Neuronal stem cell (in vitro differentiated cells): ENCODE data around the gene CCDC12.

Experiments
- DNase-seq: peaks from one replicate; pipeline ENCODE4 v3.0.0-alpha.2; 2013; ENCODE audit warnings: low spot score
- H2AFZ ChIP-seq: one replicate; pipeline ENCODE4 v1.6.1; 2013; ENCODE audit warnings: mild to moderate bottlenecking, low read length, inconsistent platforms
- H2AK5ac ChIP-seq: 2 replicates; pipeline ENCODE4 v1.6.1; 2013; ENCODE audit warnings: low read depth, mild to moderate bottlenecking, inconsistent platforms, low read length, moderate library complexity, mixed read lengths
- H2BK120ac ChIP-seq: 2 replicates; pipeline ENCODE4 v1.6.1; 2013; ENCODE audit warnings: low read depth, mild to moderate bottlenecking, inconsistent platforms, low read length, moderate library complexity, mixed read lengths
- H2BK12ac ChIP-seq: one replicate; pipeline ENCODE4 v1.6.1; 2013; ENCODE audit warnings: low read length, inconsistent platforms
- H2BK15ac ChIP-seq: 2 replicates; pipeline ENCODE4 v1.6.1; 2013; ENCODE audit warnings: mild to moderate bottlenecking, low read length, inconsistent platforms, mixed read lengths
- H2BK5ac ChIP-seq: one replicate; pipeline ENCODE4 v1.6.1; 2013; ENCODE audit warnings: inconsistent platforms, mild to moderate bottlenecking, low read length, moderate library complexity
- H3K14ac ChIP-seq: one replicate; pipeline ENCODE4 v1.6.1; 2013; ENCODE audit warnings: low read length, inconsistent platforms
- H3K18ac ChIP-seq: 2 replicates; pipeline ENCODE4 v1.6.1; 2013; ENCODE audit warnings: low read length, inconsistent platforms
- H3K23ac ChIP-seq: 2 replicates; pipeline ENCODE4 v1.6.1; 2013; ENCODE audit warnings: low read depth, mild to moderate bottlenecking, mixed read lengths, low read length, inconsistent platforms; ENCODE audit not compliant: poor library complexity
- H3K27ac ChIP-seq: replicated peaks from 3 replicates; pipeline ENCODE4 v1.5.1; 2013; ENCODE audit warnings: low read length, inconsistent platforms
- H3K27me3 ChIP-seq, 3 experiments: 2 replicates each; pipeline ENCODE4 v1.6.1; 2013; ENCODE audit warnings: low read length in 3 of 3, mild to moderate bottlenecking in 2 of 3, inconsistent platforms in 1 of 3, low read depth in 1 of 3, mixed read lengths in 1 of 3, moderate library complexity in 1 of 3; ENCODE audit not compliant: control insufficient read depth in 3 of 3, insufficient read depth in 3 of 3
- H3K36me3 ChIP-seq, 2 donors: replicated peaks in 1 of 2; 2 replicates each; pipeline ENCODE4 v1.6.1; 2013; ENCODE audit warnings: low read length in 2 of 2; ENCODE audit not compliant: control insufficient read depth in 2 of 2, insufficient read depth in 2 of 2
- H3K4ac ChIP-seq: 2 replicates; pipeline ENCODE4 v1.6.1; 2013; ENCODE audit warnings: inconsistent platforms, mild to moderate bottlenecking, low read length, moderate library complexity
- H3K4me1 ChIP-seq, 2 donors: 1 replicate in 1 of 2; 2 replicates in 1 of 2; pipeline ENCODE4 v1.6.1; 2013; ENCODE audit warnings: low read length in 2 of 2, low read depth in 1 of 2; ENCODE audit not compliant: control insufficient read depth in 2 of 2, insufficient read depth in 1 of 2
- H3K4me2 ChIP-seq: one replicate; pipeline ENCODE4 v1.6.1; 2013; ENCODE audit warnings: mild to moderate bottlenecking, low read length, inconsistent platforms; ENCODE audit not compliant: insufficient read depth, poor library complexity, severe bottlenecking
- H3K4me3 ChIP-seq, 2 donors: 2 replicates each; pipeline ENCODE4 v1.5.1; 2013; ENCODE audit warnings: low read length in 2 of 2, mild to moderate bottlenecking in 2 of 2, inconsistent platforms in 1 of 2, moderate library complexity in 1 of 2
- H3K79me1 ChIP-seq: one replicate; pipeline ENCODE4 v1.6.1; 2013; ENCODE audit warnings: low read depth, mild to moderate bottlenecking, inconsistent platforms, low read length, moderate library complexity
- H3K9ac ChIP-seq: one replicate; pipeline ENCODE4 v1.6.1; 2013; ENCODE audit warnings: mild to moderate bottlenecking, low read depth, low read length, inconsistent platforms; ENCODE audit not compliant: poor library complexity
- H3K9me3 ChIP-seq, 2 donors: replicated peaks in 1 of 2; 2 replicates each; pipeline versions ENCODE3 to v1.6.1; 2013; ENCODE audit warnings: low read length in 2 of 2, mild to moderate bottlenecking in 2 of 2, inconsistent platforms in 1 of 2, low read depth in 1 of 2, mixed read lengths in 1 of 2, moderate library complexity in 1 of 2; ENCODE audit not compliant: control insufficient read depth in 2 of 2, insufficient read depth in 1 of 2
- H4K8ac ChIP-seq: one replicate; pipeline ENCODE4 v1.6.1; 2013; ENCODE audit warnings: low read depth, mild to moderate bottlenecking, inconsistent platforms, low read length, moderate library complexity
- H4K91ac ChIP-seq: one replicate; pipeline ENCODE4 v1.6.1; 2013; ENCODE audit warnings: low read length, low read depth, mild to moderate bottlenecking, inconsistent platforms; ENCODE audit not compliant: poor library complexity
- WGBS, 2 donors: extraction: QIAGEN DNeasy Blood & Tissue Kit; methylation state at CpG; one replicate each; pipeline ENCODE4 v1.1.7; 2013; ENCODE audit warnings: missing lambda C conversion rate in 2 of 2, mixed read lengths in 1 of 2; ENCODE audit not compliant: insufficient read length in 2 of 2, insufficient replicate concordance in 1 of 2; ENCODE audit errors: extremely low coverage in 2 of 2; 5-methylcytosine and 5-hydroxymethylcytosine counted together

CCDC12 gene

DNA sequence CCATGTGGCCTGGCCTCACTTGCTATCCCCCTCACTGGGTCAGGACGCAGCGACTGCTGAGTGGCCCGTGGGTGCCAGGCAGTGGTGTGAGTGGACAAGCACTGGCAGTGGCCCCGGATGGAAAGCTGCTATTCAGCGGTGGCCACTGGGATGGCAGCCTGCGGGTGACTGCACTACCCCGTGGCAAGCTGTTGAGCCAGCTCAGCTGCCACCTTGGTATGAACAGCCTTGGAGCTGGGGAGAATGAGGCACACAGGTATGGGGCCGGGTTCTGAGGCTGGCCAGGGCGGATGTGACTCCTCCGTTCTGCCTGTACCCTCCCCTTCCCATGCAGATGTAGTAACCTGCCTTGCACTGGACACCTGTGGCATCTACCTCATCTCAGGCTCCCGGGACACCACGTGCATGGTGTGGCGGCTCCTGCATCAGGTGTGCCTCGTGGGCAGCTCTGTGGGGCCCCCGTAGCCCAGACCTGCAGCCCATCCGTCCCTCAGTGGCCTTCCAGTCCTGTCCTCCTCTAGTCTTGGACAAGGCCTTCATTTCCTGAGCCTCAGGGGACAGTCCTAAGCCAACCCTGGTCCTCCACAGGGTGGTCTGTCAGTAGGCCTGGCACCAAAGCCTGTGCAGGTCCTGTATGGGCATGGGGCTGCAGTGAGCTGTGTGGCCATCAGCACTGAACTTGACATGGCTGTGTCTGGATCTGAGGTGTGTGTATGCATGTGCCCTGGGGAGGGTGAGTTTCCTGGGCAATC is 31.1 kb upstream of the CCDC12 start:
- no CpG with 5 or more reads among the region's 16 CpGs for WGBS, 2 donors
- Histone ChIP-seq H3K23ac (peak overlapping the region; percentile 2), H2AFZ (no peak overlapping the region), H3K27me3 (no peaks in the 10 kb centered on the region), H2AK5ac (peak overlapping the region; percentile 51), H3K79me1 (no peaks in the 10 kb centered on the region), H2BK15ac (no peak overlapping the region), H3K4me1 (peaks cover 0 to 5% of the 10 kb centered on the region in 2 donors), H3K36me3 (peaks cover 0 to 7% of the 10 kb centered on the region in 2 donors), H2BK5ac (no peak overlapping the region), H3K9ac (peak overlapping the region; percentile 0), H4K91ac (no peak overlapping the region), H3K9me3 (no peaks in the 10 kb centered on the region), H3K27ac (no peak overlapping the region), H4K8ac (peak overlapping the region; percentile 48), H2BK12ac (no peak overlapping the region), H3K14ac (no peak overlapping the region), H3K18ac (no peak overlapping the region), H3K4ac (no peak overlapping the region), H2BK120ac (no peak overlapping the region), H3K4me2 (no peak overlapping the region), H3K4me3 (no peak overlapping the region)
- no peak for DNase-seq

DNA sequence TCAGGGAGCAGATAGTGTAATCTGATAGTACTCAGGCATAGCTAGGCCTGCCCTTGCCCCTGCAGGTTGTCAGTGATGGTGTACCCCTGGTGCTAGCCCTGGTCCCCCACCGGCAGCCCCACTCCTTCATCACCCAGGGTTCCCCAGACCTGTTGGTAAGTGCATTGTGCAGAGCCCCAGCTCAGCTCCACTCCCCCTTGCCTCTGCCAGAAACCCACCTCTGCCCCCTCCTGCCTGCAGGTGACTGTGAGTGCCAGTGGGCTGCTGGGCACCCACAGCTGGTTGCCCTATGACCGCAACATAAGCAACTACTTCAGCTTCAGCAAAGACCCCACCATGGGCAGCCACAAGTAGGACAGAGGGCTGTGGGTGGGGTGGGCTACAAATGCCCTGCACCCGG is 30.5 kb upstream of the CCDC12 start:
- H3K14ac ChIP-seq: no peak overlapping the region
- H2BK120ac ChIP-seq: no peak overlapping the region
- no peaks in the 10 kb centered on the region for H3K79me1 ChIP-seq
- no peak overlapping the region for H3K27ac ChIP-seq
- H2BK12ac ChIP-seq: no peak overlapping the region
- no peak overlapping the region for H2BK15ac ChIP-seq
- H4K91ac ChIP-seq: no peak overlapping the region
- no peak for DNase-seq
- no peak overlapping the region for H4K8ac ChIP-seq
- H3K27me3 ChIP-seq: no peaks in the 10 kb centered on the region
- peaks cover 0 to 5% of the 10 kb centered on the region in 2 donors for H3K4me1 ChIP-seq
- WGBS, 2 donors: no CpG with 5 or more reads among the region's 3 CpGs
- H3K4ac ChIP-seq: no peak overlapping the region
- no peak overlapping the region for H3K4me2 ChIP-seq
- no peak overlapping the region for H3K23ac ChIP-seq
- no peak overlapping the region for H3K4me3 ChIP-seq
- H2AFZ ChIP-seq: no peak overlapping the region
- no peak overlapping the region for H2BK5ac ChIP-seq
- H3K18ac ChIP-seq: no peak overlapping the region
- no peaks in the 10 kb centered on the region for H3K9me3 ChIP-seq
- no peak overlapping the region for H3K9ac ChIP-seq
- H3K36me3 ChIP-seq: peaks cover 0 to 7% of the 10 kb centered on the region in 2 donors
- peak overlapping the region; percentile 51 for H2AK5ac ChIP-seq

GRCh38 chr3:47006145-47006651 is 29.7 kb upstream of the CCDC12 start:
- Histone ChIP-seq H3K4me1 (peaks cover 0 to 5% of the 10 kb centered on the region in 2 donors), H3K79me1 (no peaks in the 10 kb centered on the region), H4K91ac (no peak overlapping the region), H3K18ac (no peak overlapping the region), H3K23ac (peak overlapping the region; percentile 59), H3K9ac (no peak overlapping the region), H2BK5ac (no peak overlapping the region), H2BK12ac (no peak overlapping the region), H3K14ac (no peak overlapping the region), H3K27me3 (no peaks in the 10 kb centered on the region), H3K4me2 (no peak overlapping the region), H2AFZ (no peak overlapping the region), H3K9me3 (no peaks in the 10 kb centered on the region), H3K27ac (no peak overlapping the region), H3K36me3 (peaks cover 0 to 9% of the 10 kb centered on the region in 2 donors), H2BK120ac (no peak overlapping the region), H4K8ac (no peak overlapping the region), H2BK15ac (no peak overlapping the region), H2AK5ac (no peak overlapping the region), H3K4ac (no peak overlapping the region), H3K4me3 (peak overlapping the region in 1 of 2 donors; percentile 45)
- no CpG with 5 or more reads among the region's 9 CpGs for WGBS, 2 donors
- DNase-seq: no peak

GRCh38 chr3:47005212-47006144 is 28.9 kb upstream of the CCDC12 start:
- Histone ChIP-seq H2BK15ac (no peak overlapping the region), H3K27ac (no peak overlapping the region), H3K4me3 (no peak overlapping the region), H2BK5ac (no peak overlapping the region), H3K4me2 (no peak overlapping the region), H3K36me3 (peaks cover 0 to 9% of the 10 kb centered on the region in 2 donors), H2BK120ac (no peak overlapping the region), H3K27me3 (no peaks in the 10 kb centered on the region), H3K14ac (no peak overlapping the region), H3K23ac (peak overlapping the region; percentile 59), H2BK12ac (no peak overlapping the region), H3K9ac (no peak overlapping the region), H2AK5ac (no peak overlapping the region), H3K4ac (no peak overlapping the region), H3K79me1 (no peaks in the 10 kb centered on the region), H3K9me3 (no peaks in the 10 kb centered on the region), H3K4me1 (peaks cover 0 to 5% of the 10 kb centered on the region in 2 donors), H2AFZ (no peak overlapping the region), H4K8ac (no peak overlapping the region), H3K18ac (no peak overlapping the region), H4K91ac (no peak overlapping the region)
- DNase-seq: no peak
- no CpG with 5 or more reads among the region's 32 CpGs for WGBS, 2 donors
